ENCODE data around the gene PPM1L. TPM values are rescaled to one million over a fixed set of nuclear protein-coding genes. Genes with fewer than 3 reads are reported as not detected.

PPM1L gene
- total RNA-seq, 2 donors from 2014 or later = 15.0 to 15.6 TPM

DNA sequence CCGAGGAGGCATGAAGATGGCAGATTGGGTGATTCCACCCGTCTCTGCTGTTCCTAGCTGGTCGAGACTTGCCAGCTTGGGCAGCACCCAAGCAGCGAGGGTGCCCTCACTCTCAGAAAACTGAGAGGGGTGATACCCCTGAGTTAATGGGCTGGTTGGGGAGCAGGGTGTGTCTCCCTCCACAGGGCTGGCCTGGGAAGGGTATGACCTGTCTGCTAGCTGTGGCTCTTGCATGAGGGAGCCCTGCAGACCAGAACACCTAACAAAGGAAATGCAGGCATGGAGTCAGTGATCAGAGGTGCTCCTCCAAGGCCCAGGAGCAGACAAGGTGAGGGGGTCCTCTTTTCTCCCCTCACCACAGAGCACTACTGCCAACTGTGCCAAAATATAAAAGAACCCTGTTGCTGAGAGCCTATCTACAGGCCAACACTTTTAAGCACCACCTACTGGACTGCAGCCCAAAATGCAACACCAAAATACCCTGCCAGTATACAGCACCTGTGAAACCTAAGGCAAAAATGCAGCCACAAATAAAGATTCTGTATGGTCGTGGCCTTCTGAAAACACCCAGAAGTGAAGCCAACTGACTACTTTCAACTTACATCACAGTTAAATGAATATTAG is 35.8 kb upstream of the PPM1L start:
- Histone ChIP-seq H3K36me3 (no peaks in the 10 kb centered on the region), H3K4me1 (no peaks in the 10 kb centered on the region), H3K27ac (no peak overlapping the region), H3K9ac (ENCODE audit: low read depth in 2 of 2, low read length in 2 of 2) (no peak overlapping the region), H3K27me3 (no peaks in the 10 kb centered on the region), H3K9me3 (no peaks in the 10 kb centered on the region), H3K4me3 (no peak overlapping the region)
- DNase-seq = no peak
- intact Hi-C loops (cut with DNase I) = no loop called here
- no peak for TF ChIP-seq CTCF (IDR thresholded peaks at IDR 0.05)

- no peak for TF ChIP-seq CTCF (IDR thresholded peaks at IDR 0.05)
Measured at GRCh38 chr3:160722331-160722730, 33.7 kb upstream of the PPM1L start.

GRCh38 chr3:160725338-160725737 is 30.7 kb upstream of the PPM1L start:
- no peak overlapping the region for H3K27ac ChIP-seq
- H3K9me3 ChIP-seq = no peaks in the 10 kb centered on the region
- no peak for TF ChIP-seq CTCF (IDR thresholded peaks at IDR 0.05)
- no peak overlapping the region for H3K9ac ChIP-seq (ENCODE audit: low read depth in 2 of 2, low read length in 2 of 2)
- no peaks in the 10 kb centered on the region for H3K4me1 ChIP-seq
- no peaks in the 10 kb centered on the region for H3K36me3 ChIP-seq
- H3K4me3 ChIP-seq = no peak overlapping the region
- H3K27me3 ChIP-seq = no peaks in the 10 kb centered on the region
- no peak for DNase-seq
- intact Hi-C loops (cut with DNase I) = no loop called here

More at GRCh38 chr3:160722331-160722730, 33.7 kb upstream of the PPM1L start:
- Histone ChIP-seq H3K9ac (ENCODE audit: low read depth in 2 of 2, low read length in 2 of 2) (no peak overlapping the region), H3K9me3 (no peaks in the 10 kb centered on the region), H3K27me3 (no peaks in the 10 kb centered on the region), H3K4me1 (no peaks in the 10 kb centered on the region), H3K27ac (no peak overlapping the region), H3K36me3 (no peaks in the 10 kb centered on the region), H3K4me3 (no peak overlapping the region)
- intact Hi-C loops (cut with DNase I) = no loop called here
- no peak for DNase-seq

DNA sequence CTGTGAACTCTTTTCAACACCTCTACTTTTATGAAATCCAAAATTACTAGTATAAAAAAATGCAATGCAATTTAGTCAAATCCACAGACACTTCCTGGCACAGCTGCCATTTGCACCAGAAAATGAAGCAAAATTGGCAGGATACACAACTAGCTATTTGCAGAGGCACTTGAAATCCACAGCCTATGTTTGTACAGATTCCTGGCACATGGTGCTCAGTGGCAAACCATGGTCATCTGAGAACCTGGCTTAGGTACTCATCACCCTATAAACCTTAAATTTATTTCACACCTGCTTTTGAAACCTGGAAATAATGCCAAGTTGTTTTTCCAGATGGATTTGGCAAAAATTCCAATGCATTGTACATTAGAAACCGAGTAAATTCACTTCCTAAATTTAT is 20.2 kb upstream of the PPM1L start:
- H3K27me3 ChIP-seq = no peaks in the 10 kb centered on the region
- no peak for TF ChIP-seq CTCF (IDR thresholded peaks at IDR 0.05)
- no peaks in the 10 kb centered on the region for H3K4me1 ChIP-seq
- H3K9me3 ChIP-seq = no peaks in the 10 kb centered on the region
- H3K4me3 ChIP-seq = no peak overlapping the region
- H3K36me3 ChIP-seq = no peaks in the 10 kb centered on the region
- H3K27ac ChIP-seq = no peak overlapping the region
- H3K9ac ChIP-seq (ENCODE audit: low read depth in 2 of 2, low read length in 2 of 2) = no peak overlapping the region
- intact Hi-C loops (cut with DNase I) = no loop called here
- no peak for DNase-seq

DNA sequence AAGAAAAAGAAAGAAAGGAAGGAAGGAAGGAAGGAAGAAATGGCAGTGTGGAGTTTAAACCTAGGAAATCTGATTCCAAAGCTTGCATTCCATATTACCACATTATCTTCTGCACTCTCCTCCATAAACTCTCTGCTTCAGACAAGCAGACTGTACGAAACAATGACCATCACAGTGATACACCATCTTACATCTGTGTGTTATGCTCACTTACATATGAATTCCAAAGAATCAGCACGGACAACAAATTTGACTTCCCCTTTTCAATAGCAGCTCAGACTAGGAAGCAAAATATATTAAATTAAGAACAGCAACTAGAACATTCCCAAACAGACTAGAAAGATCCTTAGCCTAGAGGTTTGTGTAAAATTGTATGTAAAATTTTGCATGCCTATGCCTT is 18.0 kb upstream of the PPM1L start:
- intact Hi-C loops (cut with DNase I) = no loop called here
- Histone ChIP-seq H3K27me3 (no peaks in the 10 kb centered on the region), H3K27ac (no peak overlapping the region), H3K9ac (ENCODE audit: low read depth in 2 of 2, low read length in 2 of 2) (no peak overlapping the region), H3K4me3 (no peak overlapping the region), H3K4me1 (no peaks in the 10 kb centered on the region), H3K36me3 (no peaks in the 10 kb centered on the region), H3K9me3 (no peaks in the 10 kb centered on the region)
- DNase-seq = no peak
- no peak for TF ChIP-seq CTCF (IDR thresholded peaks at IDR 0.05)

Data from colonic mucosa (tissue), 4 donors.